ENCODE data around the gene LSAMP.

The LSAMP gene

DNA sequence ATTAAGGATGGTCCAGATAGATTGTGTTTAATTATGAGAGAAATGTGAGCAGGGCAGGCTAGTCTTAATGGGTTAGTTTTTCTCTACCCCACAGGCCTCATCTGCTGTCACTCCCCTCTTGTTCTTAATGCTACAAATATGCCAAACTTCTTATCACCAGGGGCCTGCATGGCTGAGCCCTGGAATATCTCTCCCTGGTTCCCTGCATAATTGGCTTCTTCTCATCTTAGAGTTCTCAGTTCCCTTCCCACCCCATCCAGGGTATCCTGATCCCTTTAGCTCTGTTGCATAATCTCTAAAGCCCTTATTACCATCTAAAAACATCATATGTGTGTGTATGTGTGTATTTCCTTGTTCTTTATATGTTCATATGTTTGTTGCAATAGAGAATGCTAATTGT, 279.6 kb downstream of the LSAMP start:
- no peak for DNase-seq

DNA sequence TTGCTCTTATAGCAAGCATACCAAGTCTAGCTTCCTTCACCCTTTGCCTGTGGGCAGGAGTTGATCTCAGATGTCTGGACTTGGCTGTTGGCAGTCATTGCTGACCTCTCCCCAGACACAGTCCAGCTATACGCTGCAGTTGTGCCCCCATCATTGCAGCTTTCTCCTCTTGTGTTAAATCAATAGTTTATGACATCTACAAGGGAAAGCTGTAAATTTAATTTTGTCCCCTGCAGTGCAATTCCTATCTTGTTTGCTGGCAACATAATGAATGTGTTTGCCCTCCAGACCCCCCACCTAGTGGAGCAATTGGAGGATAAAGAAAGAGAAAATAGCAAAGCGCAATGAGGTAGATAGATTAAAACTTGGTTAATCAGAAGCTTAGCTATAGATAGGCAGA, 280.2 kb downstream of the LSAMP start:
- no peak for DNase-seq

DNA sequence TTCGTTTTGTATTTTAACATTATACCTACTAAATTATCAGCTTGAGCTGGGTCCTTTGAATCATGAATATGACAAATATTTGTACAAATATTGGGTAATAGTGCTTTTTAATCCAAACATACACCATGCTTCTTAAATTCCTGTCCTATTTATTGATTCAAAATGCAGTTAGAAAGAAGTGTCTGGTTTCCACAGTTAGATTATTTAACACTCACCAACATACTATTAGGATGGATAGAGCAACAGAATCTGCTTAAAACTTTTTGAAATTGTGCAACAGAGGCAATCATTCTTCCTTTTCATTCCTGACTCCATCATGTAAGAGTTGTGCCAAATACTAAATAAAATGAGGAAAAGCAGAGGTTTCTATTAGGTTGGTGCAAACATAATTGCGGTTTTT, 281.2 kb downstream of the LSAMP start:
- no peak for DNase-seq

DNA sequence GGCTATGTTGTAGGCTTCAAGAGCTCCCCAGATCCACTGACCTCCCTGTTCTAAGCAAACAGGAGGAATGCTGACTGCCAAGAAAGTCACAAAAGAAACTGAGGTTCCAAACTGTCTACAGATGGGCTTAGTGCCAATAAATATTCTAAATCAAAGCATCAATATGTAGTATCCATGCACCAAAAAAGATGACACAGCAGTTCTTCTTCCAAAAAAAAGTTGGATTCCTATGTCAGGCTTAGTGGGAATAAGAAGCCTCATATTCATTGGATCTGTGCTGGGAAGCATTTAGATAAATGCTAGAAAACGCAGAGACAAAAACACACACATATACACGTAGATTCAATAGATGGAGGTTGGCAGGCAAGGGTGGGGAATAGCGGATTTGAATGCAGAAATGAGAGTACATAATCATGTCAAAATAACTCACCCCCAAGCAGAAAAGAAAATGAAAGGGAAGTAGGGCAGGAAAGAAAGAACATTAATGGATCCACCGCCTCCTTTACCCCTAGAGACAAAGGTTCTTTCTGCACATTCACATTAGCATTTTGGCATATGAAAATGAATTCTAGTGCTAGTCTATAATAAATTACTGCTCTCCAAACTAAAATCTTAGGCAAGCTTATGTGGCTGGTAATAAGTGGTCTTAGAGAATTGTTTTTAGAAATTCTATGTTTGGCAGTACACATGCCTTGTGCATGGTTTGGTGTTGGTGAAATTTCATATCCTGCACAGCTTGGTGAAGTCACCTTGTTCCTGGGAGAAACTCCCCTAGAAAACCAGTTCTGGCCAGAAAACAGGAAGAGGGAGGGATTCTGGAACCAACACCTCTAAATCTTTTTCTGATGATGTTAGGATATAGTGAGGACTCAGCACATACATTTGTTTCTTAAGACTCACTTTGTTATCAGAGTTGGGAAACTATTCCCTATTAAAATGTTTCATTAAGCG, 283.4 kb downstream of the LSAMP start:
- peak in 3 of 56 donors; percentile 9 to 45 (median 18) for DNase-seq

DNA sequence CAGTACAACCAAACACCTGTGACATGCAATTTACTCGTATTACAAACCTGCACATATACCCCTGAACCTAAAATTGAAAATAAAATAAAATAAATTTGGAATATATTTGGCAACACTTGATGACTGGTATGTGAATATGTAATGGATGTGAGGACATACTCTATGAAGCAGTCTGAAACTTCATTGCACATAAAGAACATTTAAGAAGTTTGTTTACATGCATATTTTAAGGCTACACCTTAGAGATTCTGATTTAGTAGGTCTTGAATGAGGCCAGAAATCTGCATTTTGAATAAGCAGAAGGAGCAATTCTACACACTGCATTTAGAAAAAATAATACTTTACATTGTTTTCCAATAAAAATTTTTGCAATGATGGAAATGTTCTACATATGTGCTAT, 284.7 kb downstream of the LSAMP start:
- no peak for DNase-seq

DNA sequence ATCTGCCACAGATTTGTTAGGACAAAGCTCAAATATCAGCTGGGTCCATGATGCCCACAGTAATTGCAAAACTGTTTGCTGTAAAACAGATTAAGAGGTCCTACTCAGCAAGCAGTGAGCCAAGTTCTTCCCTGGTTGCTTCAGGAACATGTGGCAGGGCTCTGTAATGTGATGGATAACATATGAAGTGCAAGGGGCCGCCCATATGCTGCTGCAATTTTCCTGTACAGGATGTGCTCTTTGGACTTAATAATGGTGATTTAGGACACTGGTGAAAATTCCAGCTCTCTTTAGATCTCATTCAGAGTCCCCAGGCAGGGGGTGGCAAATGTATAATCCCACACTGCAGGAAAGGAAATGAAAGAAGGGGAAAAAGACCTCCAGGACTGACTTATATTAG, 289.4 kb downstream of the LSAMP start:
- no peak for DNase-seq

DNA sequence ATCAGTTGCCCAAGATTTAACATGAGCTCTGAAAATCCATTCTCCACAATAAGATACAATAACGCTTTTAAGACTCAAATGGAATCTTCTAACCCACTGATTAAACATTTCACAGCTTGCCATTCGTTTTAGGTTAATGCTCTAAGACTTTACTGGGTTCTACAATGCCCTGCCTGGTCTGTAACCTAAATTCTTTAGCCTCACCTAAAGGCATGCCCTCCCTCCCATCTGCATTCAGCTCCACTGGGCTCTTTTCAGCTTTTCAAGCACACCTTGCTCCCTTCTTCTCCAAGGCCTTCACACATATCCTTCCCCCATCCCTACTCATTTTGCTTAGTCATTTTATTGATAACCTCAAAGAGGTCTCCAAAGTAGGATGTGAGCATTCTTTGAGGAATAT, 290.9 kb downstream of the LSAMP start:
- DNase-seq = no peak

DNA sequence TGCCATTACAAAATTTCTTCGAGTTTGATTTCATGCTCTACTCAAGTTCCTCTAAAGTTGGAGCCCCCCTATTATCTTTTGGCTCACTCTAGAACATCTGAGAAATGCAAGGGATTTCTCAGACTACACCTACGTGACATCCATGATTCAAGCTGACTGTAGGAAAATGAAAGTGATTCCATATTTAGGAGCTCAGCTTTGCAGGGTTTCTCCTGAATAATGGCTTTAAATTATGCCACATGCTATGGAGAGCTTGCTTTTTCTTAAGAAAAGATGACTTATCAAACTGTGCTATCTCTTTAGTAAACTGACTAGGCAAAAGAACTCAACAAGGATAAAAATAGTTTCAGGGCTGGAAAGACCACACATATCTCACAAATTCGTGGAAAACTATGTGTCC, 292.1 kb downstream of the LSAMP start:
- DNase-seq = no peak

DNA sequence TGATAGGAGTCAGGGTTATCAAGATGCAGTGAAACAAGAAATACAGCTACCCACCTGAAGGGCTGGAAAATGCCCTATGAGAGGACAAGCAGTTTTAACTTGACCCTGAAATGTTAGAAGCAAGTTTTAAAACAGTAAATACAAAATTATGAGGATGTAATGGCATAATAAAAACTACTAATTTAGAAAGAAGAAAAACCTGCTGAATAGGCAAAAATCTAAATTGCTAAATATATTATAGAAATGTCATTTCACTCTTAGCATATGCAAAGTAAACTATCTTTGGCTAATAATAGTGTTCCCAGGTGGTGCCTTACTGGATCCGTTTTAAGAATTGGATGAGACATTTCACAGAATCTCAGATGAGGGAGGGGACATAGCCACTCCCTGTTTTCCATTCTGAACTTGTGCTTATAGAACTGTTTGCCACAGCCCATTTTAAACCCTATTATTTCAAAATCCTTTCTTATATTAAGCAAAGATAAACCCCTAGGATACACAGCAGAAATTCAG, 294.6 kb downstream of the LSAMP start:
- DNase-seq = no peak

DNA sequence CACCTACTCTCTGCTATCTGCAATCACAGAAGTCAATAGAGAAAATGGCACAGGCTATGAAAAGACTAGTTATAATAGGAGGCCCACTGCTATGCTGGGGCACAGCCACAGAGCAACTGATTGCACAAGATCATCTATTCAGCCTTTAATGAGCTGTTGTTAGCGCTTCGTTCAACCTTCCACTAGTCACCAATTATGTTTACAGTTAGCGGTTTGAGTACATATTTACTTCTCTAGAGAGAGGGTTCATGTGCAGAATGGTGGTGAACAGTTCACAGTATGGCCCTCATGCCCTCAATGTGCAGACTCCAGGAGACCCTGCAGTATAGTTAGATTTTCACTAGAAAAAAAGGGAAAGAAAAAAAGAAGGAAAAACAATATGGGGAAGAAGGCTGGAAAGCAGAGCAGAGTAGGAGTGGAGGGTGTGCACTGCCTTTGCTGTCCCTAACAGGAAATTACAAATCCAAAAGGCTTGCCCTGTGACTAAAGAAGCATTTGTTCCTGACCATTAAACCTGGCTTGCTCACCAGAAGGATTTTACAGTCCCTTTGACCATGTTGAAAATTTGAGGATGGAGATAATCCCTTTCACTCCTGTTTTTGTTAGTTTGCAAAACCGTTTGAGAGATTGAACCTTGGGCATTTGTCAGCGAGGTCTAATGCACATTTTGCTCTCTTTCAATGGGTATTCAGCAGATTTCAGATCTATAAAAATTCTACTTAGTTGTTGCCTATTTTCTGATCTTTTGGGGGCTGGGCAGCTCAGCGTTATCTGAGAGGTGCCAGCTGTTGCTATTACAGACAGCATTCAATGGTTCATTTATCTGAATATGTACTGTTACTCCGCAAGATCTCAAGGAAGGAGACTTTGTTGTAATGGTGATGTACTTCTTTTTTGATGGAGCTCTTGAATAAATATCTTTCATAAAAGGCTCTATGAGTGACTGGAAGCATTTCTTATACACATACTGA, 296.1 kb downstream of the LSAMP start:
- DNase-seq = no peak

DNA sequence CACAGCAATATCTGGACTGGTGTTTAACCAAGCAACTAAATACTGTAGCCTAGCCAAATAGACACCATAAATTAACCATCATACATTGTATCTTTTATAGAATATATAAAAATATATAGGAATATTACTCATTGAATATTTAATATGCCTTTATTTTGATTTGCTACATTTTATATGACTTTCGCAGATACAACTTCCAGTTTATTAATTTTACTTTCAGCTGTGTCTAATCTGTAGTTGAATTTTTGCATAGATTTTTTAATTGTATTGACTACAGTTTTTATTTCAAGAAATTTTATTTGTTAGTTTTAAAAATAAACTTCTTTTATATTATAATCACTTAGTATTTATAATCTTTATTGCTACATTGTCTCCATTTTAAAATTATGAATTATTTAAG, 299.7 kb downstream of the LSAMP start:
- no peak for DNase-seq

DNA sequence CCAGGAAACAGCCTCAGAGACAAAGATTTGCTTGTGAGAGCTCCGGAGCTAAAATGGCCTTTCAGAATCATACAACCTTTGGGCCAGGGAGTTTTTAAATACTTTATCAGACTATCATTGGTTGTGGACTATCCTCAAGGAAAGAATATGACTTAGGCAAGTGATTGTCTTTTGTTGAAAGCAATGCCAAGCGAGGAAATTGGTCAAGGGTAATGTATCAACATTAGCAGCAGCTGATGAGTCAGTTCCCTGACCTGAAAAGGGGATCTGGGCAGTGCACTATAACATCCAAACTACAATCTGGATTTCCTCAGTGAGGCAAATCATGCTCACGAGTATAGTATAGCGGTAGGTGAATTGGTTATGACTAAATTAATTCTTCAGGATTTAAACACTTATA, 303.6 kb downstream of the LSAMP start:
- no peak for DNase-seq

DNA sequence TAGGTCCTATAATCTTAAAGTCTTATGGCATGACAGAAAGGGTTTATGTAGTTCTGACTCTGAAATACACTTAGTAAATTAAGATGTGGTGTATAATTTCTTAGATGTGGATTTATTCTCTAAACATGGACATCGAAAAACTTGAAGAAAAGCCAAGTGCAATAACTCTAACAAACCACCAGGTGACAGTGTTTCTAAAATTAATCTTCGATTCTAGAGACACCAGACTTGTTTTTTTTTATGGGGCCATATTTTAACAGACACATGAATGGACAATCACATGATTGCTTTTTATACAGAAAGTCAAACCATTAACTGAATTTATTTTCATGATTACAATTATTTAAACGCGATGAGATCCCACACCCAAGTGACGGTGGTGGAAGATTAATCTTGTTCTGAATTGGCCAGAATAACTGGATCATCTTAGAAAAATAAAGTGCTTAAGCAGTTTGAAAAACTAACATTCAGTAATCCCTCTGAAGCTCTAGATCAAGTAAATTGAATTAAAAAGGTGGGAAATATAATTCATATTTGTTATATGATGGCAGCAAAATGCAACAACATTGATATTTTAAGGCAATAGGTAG, 305.1 kb downstream of the LSAMP start:
- no peak for DNase-seq

DNA sequence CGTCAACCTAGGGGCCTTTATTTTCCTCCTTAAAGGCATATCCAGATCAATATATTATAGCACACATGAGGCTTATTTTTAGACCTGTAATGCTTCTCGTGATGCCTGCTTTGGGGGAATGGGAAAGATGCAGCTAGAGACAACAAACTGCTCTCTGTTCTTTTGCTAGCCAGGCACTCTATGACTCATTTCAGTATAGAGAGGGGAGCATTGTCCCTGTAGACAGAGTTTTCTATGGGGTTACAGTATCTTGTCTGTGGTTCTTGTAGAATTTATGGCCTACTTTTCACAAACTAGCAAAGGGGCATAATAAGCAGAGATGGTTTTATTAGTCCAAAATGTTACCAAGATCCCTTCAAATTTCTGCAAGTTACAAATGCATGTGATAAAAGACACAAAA, 305.6 kb downstream of the LSAMP start:
- DNase-seq = peak in 19 of 56 donors; percentile 8 to 56 (median 30)

DNA sequence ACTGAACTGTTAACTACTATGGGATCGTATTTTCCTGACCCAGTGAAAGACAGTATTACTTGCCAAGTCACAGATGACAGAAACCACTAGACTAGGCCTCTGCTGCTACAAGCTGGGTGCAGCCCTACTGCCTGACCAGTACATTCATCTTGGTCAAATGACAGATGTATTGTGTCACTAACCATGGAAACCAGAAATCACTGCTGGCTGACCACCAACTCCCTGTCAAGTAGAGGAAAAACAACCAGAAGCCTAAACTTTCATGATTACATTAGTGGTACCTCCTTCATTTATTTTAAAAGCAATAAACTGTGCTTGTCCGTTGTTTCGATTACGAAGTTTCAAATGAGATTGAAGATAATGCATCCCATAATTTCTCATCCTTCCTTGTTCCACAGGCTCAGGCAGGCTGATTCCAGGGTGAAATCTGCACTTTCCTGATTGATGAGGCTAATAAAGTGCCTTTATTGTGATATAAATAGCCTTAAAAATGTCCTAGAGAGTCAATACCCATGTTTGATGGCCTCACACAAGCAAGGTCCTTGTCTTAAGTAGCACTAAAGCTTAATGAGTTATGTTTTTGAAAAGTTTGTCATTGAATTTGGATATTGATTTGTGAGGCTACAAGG, 309.7 kb downstream of the LSAMP start:
- DNase-seq = peak in 39 of 56 donors; percentile 4 to 79 (median 27)

DNA sequence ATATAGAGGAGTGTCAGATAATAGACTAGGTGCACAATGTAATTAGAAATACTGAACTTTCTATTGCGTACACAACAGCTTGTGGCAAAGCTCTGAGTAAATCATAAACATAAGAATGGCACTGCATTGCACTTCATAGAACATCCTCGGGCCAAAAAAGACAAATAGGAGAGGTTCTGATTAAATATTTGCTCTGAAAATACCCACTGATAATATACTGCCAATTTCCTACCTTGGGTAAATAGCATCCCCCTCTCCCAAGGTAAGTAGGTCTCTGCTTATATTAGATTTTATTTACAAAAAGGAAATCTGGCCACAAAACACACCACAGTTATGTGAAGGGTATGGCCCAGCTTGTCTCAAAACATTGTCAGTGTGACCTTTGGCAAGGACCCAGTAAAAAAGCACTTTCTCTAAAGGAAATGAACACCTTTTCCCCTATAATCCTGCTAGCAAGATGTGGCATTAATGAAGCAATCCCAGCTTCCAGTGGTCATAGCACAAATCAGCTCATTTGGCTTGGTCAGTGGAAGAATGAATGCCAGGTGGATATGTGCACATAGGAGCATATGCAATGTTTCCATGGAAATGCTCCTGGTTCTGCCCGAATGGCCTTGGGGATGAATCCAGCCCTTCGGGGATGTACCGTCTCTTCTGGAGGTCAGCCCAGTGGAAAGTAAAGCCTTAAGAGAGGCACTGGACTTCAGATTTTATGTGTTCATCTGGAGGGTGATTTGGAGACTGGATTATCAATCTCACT, 315.9 kb downstream of the LSAMP start:
- no peak for DNase-seq

DNA sequence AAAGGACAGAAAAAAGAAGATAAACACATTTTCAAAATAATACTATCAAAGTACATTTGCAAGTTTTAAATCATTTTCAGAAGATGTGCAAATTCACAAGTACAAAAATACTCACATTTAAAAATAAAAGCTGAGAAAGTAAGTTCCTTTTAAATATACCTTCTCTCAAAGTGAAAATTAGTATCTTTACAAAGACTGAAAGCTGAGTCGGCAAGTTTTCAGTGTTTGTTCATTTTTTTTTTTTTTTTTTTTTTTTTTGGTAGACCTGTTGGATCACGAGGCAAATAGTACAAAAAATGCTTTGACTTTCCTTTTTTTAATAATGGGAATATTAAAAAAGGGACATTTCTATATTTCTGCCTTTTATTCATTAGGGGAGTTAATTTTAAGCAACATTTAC, 317.8 kb downstream of the LSAMP start:
- DNase-seq = no peak

DNA sequence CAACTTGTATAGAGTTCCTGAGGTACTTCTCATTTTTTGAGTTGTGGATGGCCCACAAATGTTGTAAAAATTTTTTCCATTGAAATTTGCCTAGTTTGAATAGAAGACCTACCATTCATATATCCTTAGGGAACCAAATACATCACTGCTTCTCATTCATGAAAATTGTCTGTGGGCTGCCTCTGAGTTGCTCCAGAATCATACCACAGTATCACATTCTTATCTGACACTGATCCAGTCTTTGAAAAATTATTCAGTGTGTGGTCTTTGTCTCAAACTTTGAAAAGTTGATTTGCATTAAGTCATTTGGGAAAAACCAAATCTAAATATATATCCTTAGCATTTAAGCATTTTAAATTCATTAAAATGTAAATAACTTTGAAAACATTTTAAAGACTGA, 321.1 kb downstream of the LSAMP start:
- no peak for DNase-seq

DNA sequence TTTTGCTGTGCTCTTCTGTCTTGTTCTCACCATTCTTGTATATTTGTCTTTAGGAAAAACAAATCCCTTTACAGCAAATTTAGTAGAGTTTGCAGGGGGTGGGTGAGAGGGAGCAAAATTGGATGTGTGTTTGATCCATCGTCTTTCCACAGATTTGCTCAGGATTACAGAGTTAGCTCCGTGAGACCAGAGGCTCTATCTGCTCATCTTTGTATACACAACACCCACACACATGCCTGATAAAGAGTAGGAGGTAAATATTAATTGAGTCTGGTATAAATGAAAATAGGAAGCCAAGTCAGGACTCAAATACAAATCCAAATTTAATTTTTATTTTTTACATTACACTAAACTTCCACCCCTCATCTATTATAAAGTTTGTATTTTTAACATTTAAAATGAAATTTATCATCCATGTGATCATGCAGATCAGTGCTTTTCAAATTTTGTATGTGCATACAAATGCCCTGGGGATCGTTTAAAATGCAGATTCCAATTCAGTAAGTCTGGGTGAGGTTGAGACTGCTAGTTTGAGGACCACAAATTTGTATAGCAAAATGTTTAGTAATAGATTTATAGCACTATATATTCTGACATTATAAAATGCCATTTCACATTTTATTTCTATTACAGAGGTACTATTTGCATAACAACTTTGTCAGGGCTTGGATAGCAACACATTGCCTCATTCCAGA, 326.7 kb downstream of the LSAMP start:
- no peak for DNase-seq

DNA sequence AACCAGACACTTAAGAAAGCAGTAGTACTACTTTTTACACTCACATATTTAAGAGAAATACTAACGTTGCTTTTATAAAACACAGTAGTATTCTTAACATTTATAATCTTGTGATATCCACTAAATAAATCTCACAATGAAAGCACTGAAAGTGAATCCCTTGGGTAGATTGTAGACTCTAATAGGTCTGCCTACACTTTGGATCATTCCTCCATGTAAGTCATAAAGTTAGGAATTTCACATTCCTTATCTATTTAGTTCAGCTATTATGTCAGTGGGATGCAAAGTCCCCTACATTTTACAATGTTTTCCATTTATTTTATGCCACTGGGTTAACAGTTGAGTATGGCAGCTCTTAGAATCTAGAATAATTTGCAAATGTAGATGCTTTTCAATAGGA, 330.7 kb downstream of the LSAMP start:
- DNase-seq = no peak
